Heart left ventricle (tissue), 13 donors: Measurements from ENCODE around the gene PRICKLE2.

Experiments
- CTCF ChIP-seq, 12 donors: fragments of 200-600 bp; sonication (generic) in 4 of 12; IDR thresholded peaks; one replicate each; pipeline versions ENCODE4 v1.5.0 to v1.8.0; 2018 to 2022; ENCODE audit warnings: antibody characterized with exemption in 12 of 12, mild to moderate bottlenecking in 5 of 12
- POLR2A ChIP-seq, 2 donors: fragments of 450-650 bp; IDR thresholded peaks; one replicate each; pipeline ENCODE4 v1.6.1; 2017; ENCODE audit warnings: antibody characterized with exemption in 2 of 2, mild to moderate bottlenecking in 2 of 2, moderate library complexity in 2 of 2
- donor health status: ischemic (EF 13 %, LVEDD 7.1; RV severe dilation, severe dysfunction).
- donor health status: DM: no; HTN: yes; CAD: no.
- donor health status: DM: no; HTN: no; CAD: no.
- donor health status: ischemic (EF 25% LVEDD 6.9; RV normal size, moderate dysfunction).
- donor health status: ischemic (EF 25% LVEDD 5.7; RV mildly dilated, moderate dysfunction).
- donor health status: ischemic (EF 35%, LVEDD 5.7; RV mildly dilated, moderate dysfunction).
- donor health status: nonischemic (EF 11% LVEDD 7.7; RV severe dilation, severe dysfunction).
- donor health status: DM: yes; HTN: yes; CAD: no.
- donor health status: PGD.
- donor health status: ischemic (EF 29% LVEDD 5.4; RV normal size, mild dysfunction).
- donor health status: nonischemic (EF 23%, LVEDD 6.1; RV moderate dilation, normal function).

GRCh38 chr3:64074060-64074459, 151.2 kb downstream of the PRICKLE2 start:
- no peak for TF ChIP-seq CTCF (IDR thresholded peaks at IDR 0.05)
- TF ChIP-seq POLR2A (IDR thresholded peaks at IDR 0.05) = no peak
